Measurements from ENCODE around the gene ZFP36L1.

DNA sequence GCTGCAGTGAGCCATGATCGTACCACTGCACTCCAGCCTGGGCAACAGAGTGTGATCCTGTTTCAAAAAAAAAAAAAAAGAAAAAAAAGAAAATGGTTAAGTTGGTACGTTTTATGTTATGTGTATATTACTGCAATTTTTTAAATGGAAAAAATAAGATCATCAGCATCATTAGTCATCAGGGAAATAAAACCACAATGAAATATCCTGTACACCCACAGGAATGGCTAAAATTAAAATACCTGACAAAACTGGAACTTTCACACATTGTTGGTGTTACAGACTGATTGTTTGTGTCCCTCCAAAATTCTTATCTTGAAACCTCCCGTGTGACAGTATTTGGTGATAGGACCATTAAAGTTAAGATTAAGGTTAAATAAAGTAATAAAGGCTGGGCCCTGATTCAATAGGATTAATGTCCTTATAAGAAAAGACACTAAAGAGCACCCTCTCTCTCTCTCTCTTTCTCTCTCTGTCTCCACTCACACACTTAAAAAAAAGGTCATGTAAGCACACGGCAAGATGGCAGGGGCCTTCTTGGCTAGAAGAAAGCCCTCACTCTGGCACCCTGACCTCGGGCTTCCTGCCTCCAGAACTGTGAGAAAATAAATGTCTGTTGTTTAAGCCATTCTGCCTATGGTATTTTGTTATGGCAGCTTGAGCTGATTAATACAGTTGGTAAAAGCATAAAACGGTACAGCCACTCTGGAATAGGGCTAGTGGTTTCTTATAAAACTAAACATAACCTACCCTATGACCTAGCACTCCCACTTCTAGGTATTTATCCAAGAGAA is 48.3 kb upstream of the ZFP36L1 start:
- TF ChIP-seq, protein P1, sequence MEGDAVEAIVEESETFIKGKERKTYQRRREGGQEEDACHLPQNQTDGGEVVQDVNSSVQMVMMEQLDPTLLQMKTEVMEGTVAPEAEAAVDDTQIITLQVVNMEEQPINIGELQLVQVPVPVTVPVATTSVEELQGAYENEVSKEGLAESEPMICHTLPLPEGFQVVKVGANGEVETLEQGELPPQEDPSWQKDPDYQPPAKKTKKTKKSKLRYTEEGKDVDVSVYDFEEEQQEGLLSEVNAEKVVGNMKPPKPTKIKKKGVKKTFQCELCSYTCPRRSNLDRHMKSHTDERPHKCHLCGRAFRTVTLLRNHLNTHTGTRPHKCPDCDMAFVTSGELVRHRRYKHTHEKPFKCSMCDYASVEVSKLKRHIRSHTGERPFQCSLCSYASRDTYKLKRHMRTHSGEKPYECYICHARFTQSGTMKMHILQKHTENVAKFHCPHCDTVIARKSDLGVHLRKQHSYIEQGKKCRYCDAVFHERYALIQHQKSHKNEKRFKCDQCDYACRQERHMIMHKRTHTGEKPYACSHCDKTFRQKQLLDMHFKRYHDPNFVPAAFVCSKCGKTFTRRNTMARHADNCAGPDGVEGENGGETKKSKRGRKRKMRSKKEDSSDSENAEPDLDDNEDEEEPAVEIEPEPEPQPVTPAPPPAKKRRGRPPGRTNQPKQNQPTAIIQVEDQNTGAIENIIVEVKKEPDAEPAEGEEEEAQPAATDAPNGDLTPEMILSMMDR (IDR thresholded peaks at IDR 0.05), result no peak
- no peak for TF ChIP-seq POLR2AphosphoS5 (IDR thresholded peaks at IDR 0.05; ENCODE audit: insufficient read depth in 1 of 2, low read depth in 1 of 2)

Measured in vagina (tissue), 2 donors.